Measurements from ENCODE around the gene PIEZO1.

- TF ChIP-seq POLR2A (IDR thresholded peaks at IDR 0.05; ENCODE audit: low read length) (no peak), GATA1 (IDR thresholded peaks at IDR 0.05; ENCODE audit: low read depth, low read length) (no peak)
These were observed 14.3 kb downstream of the PIEZO1 start for GRCh38 chr16:88770461-88771293.
